GM12878 (cell line): ENCODE data around the gene CAMK2D.

ENCODE experiments used
- BHLHE40 ChIP-seq, 2 experiments: fragments of 450-650 bp in 1 of 2; IDR thresholded peaks; 2 replicates each; pipeline ENCODE4 v1.6.1; 2011 to 2017; ENCODE audit warnings: low read depth in 2 of 2, borderline replicate concordance in 1 of 2, improper control_type of control experiment in 1 of 2, low read length in 1 of 2, mild to moderate bottlenecking in 1 of 2
- FOS ChIP-seq: IDR thresholded peaks from 3 replicates; pipeline ENCODE4 v1.6.1; 2011; ENCODE audit warnings: borderline replicate concordance; ENCODE audit not compliant: insufficient read length; ENCODE audit errors: extremely low read depth
- POLR2A ChIP-seq: IDR thresholded peaks from 2 replicates; pipeline ENCODE4 v1.6.1; 2011; ENCODE audit warnings: low read depth, mild to moderate bottlenecking, low read length
- ZNF24 ChIP-seq: fragments of 450-650 bp; IDR thresholded peaks from 2 replicates; pipeline ENCODE4 v1.6.1; 2017; ENCODE audit warnings: antibody characterized with exemption, mild to moderate bottlenecking
- TF ChIP-seq, protein P1 (sequence below), 3 experiments: IDR thresholded peaks in 2 of 3; conservative IDR thresholded peaks in 1 of 3; 2 replicates each; pipeline ENCODE4 v1.5.1; 2011; ENCODE audit warnings: low read depth in 3 of 3, low read length in 3 of 3, mild to moderate bottlenecking in 3 of 3, control low read depth in 2 of 3, moderate library complexity in 2 of 3, inconsistent platforms in 1 of 3, mixed read lengths in 1 of 3; ENCODE audit not compliant: control insufficient read depth in 2 of 3, insufficient read depth in 1 of 3; ENCODE audit errors: extremely low read depth in 1 of 3
- TF ChIP-seq, protein P2 (sequence below): IDR thresholded peaks from 2 replicates; pipeline ENCODE4 v1.6.1; 2011; ENCODE audit warnings: low read depth, low read length, improper control_type of control experiment, borderline replicate concordance

DNA sequence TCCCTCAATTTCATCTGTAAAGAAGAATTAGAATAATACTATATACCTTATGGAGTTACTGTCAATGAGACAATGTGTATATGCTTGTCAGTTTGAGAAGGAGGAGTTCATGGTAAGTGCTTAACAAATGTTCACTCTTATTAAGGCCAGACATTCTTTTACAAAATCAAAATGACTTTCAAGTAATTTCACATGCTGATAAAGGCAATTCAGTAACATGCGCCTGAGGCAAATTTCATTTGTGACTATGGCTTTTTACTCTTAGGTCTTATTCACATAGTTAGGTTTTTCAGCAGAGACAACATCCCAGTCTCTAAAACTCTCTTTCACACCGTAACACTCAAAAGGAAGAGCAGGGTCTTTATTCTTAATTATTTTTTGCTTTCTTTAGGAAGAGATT lies 174.4 kb downstream of the CAMK2D start:
- TF ChIP-seq, protein P1, sequence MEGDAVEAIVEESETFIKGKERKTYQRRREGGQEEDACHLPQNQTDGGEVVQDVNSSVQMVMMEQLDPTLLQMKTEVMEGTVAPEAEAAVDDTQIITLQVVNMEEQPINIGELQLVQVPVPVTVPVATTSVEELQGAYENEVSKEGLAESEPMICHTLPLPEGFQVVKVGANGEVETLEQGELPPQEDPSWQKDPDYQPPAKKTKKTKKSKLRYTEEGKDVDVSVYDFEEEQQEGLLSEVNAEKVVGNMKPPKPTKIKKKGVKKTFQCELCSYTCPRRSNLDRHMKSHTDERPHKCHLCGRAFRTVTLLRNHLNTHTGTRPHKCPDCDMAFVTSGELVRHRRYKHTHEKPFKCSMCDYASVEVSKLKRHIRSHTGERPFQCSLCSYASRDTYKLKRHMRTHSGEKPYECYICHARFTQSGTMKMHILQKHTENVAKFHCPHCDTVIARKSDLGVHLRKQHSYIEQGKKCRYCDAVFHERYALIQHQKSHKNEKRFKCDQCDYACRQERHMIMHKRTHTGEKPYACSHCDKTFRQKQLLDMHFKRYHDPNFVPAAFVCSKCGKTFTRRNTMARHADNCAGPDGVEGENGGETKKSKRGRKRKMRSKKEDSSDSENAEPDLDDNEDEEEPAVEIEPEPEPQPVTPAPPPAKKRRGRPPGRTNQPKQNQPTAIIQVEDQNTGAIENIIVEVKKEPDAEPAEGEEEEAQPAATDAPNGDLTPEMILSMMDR (IDR thresholded peaks at IDR 0.05 in 2 of 3, conservative IDR thresholded peaks at IDR 0.05 in 1 of 3; ENCODE audit: control insufficient read depth in 2 of 3, extremely low read depth in 1 of 3, insufficient read depth in 1 of 3, low read depth in 3 of 3, low read length in 3 of 3) = no peak
- TF ChIP-seq POLR2A (no peak), BHLHE40 (IDR thresholded peaks at IDR 0.05; ENCODE audit: borderline replicate concordance in 1 of 2, low read depth in 2 of 2, low read length in 1 of 2) (no peak), FOS (no peak), ZNF24 (no peak)
- TF ChIP-seq, protein P2, sequence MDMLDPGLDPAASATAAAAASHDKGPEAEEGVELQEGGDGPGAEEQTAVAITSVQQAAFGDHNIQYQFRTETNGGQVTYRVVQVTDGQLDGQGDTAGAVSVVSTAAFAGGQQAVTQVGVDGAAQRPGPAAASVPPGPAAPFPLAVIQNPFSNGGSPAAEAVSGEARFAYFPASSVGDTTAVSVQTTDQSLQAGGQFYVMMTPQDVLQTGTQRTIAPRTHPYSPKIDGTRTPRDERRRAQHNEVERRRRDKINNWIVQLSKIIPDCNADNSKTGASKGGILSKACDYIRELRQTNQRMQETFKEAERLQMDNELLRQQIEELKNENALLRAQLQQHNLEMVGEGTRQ = no peak
